ENCODE data around the gene NEDD8. TPM values are rescaled to one million over a fixed set of nuclear protein-coding genes. Genes with fewer than 3 reads are reported as not detected.

Gene NEDD8
- polyA plus RNA-seq (ENCODE audit: insufficient read length) = 188 TPM

- DNase-seq (ENCODE audit: low read depth) = peak; percentile 73
These were observed at the start of gene NEDD8 for GRCh38 chr14:24232121-24232644. Gene NEDD8 (minus strand): TSS chr14:24232367. CDS start chr14:24232267, 100 bp downstream.

DNA sequence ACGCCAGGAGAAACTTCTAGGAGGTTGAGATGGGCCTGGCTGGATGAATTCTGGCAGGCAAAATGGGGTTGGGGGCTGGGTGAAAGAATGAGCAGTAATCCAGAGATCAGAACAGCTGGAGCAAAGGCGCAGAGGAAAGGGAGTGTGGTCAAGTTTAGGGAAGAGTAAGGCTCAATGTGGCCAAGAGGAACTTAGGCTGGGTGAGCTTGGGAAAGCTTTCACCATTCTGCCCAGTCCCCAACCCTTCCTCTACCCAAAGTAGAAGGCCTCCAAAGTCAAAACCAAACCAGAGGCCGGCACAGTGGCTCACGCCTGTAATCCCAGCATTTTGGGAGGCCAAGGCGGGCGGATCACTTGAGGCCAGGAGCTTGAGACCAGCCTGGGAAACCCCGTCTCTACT lies 49.5 kb upstream of the NEDD8 start:
- DNase-seq (ENCODE audit: low read depth) = no peak

DNA sequence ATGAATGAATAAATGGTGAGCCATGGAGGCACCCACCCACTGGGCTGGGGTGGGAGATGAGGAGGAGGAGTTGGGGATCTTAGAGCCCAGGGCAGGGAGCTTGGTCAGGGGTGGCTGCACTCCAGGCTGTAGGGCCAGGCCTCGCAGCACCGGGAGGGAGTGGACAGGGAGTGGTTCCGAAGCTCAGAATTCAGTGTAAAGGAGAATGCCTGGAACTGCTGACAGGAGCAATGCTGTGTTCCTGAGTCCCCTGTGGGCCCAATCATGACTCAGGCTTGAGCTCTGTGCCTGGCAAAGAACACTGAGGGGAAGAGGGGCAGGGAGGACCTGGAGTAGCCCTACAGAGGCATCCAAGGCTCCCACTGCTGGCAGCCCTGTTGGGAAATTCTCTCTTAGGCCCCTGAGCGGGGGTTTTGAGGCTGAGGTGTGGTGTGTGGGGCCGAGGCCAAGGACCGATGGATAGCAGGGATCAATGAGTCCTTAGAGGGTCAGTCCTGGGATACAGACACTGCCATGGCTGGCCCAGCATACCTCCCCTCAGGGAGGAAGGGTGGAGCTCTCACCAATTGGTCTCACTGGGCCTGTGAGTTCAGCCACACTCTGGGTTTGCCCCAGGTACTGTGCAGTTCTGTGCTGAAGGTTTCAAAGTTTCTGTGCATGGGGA lies 48.8 kb upstream of the NEDD8 start:
- no peak for DNase-seq (ENCODE audit: low read depth)

GRCh38 chr14:24279301-24280186 lies 47.4 kb upstream of the NEDD8 start:
- no peak for DNase-seq (ENCODE audit: low read depth)

GRCh38 chr14:24278424-24278823 lies 46.3 kb upstream of the NEDD8 start:
- DNase-seq (ENCODE audit: low read depth) = no peak

DNA sequence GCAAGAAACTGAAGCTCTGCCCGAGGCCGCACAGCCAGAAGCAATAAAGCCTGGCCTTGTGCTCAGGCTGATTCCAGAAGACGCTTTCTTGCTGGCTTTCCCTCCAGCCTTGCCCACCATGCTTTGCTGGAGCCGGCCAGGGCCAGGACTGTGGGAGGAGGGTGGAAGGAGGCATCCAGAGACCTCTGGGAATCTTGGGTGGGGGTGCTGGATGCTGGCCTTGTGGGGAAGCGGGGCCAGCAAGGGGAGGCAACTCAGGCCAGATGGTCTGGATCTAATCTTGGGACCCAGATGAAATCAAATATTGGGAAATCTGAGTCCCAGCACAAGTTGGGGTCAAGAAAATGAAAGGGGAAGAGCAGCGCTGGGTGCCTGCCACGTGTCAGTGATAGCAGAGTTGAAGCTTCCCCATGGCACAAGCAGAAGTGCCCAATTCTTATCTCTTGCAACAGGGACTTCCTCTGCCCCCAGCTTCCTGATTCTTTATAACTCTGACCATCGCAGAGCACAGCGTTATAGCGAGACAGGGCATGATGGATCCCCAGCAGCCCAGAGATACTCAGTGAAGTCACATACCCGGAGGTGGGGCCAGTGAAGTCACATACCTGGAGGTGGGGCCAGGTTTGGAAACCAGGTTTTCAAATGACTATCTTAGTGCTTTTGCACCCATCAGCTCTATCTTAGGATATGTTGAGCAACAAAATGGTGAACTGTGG lies 45.6 kb upstream of the NEDD8 start:
- no peak for DNase-seq (ENCODE audit: low read depth)

GRCh38 chr14:24277071-24277470 lies 44.9 kb upstream of the NEDD8 start:
- no peak for DNase-seq (ENCODE audit: low read depth)

DNA sequence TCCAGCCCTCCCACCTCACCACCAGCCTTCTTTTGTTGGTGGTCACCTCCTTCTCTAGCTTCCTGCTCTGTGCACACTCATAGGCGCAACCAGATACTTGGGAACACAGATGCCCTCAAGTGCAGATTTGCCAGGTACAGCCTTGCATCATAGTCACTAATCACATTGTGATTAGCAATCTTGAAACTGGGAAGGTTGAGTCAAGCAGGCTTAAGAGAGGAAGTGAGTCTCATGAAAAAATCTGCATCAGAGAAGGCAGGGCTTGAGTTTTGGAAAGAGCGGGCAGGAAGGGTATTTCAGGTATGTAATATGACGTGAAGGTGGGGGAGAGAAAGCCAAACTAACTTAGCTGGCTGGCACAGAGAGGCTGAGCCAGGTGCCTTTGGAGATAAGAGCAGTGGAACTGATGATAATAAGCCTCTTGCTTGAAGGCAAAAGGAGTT lies 42.0 kb upstream of the NEDD8 start:
- DNase-seq (ENCODE audit: low read depth) = no peak

DNA sequence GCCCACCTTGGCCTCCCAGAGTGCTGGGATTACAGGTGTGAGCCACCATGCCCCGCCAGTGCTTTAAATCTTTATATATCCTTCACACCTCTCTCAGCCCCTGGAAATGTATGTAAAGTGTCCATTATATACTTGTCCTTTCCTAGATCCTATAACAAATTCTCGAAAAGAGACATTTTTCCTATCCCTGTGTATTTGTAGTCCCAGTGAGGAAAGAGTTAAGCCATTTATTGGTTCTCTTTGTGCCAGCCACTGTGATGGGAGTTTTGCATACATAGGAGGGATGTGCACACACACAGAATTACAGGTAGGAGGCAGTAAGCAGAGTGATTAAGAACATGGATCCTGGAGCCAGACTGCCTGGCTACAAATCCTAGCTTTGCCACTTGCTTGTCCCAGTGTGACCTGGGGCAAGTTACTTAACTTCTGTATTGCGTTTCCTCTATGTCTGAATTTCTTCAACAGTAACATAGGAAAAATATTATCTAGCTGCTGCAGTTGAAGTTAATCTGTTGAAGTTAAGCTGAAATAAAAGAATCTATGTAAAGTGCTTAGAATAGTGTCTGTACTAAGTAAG lies 41.3 kb upstream of the NEDD8 start:
- DNase-seq (ENCODE audit: low read depth) = no peak

DNA sequence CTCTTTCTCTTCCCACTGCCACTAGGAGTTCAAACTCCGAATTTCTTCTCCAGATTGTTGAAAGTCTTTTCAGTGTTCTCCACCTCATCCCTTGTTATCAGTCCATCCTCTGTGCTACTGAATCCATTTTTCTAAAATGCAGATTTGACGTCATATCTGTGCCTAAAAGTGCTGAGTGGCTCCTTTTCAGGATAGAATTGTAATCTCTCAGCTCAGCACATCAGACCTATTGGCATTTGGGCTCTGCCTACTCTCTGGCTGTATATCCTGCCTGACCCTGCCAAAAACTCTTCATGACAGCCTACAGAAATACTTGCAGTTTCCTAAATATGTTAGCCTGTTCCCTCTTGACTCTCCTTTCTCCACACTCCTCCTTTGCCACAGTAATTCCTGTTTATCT lies 40.3 kb upstream of the NEDD8 start:
- DNase-seq (ENCODE audit: low read depth) = no peak

GRCh38 chr14:24271834-24272263 lies 39.7 kb upstream of the NEDD8 start:
- no peak for DNase-seq (ENCODE audit: low read depth)

DNA sequence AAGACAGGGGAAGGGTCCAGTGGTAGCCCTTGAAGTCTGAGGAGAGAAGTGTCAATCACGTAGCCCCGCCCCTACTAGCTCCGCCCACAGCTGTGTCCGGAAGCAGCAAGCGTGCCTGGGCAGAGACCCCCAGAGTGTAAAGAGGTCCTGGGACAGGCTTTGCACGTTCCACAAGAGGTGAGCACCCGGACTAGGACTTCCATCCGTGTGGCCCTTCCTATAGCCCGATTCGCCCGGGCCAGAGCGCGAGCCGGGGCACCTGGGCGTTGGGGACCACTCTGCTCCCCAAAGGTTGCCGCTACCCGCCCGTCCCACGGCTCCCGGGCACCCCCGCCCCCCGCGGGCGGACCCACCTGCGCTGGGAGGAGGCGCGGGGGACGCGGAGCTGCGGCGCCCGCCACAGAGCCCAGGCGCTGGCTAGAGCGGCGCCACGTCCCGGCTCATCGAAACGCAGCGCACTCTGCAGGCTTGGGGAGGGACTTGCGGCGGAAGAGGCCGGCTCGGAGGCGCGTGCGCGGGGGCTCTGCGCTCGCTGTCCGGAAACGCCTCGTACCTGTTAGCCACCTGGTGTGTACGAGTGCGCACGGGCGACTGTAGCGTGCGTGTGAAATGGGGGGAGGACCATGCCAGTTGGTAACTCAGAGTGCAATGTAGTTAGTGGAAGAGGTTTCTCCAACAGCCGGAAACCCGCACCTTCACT lies 39.1 kb upstream of the NEDD8 start, which contains the start of gene RABGGTA:
RABGGTA (minus strand) TSS at position 464 of the 700 bp plus-strand sequence. CDS start 482 bp downstream, outside the sequence.
- peak; percentile 55 for DNase-seq (ENCODE audit: low read depth)

- DNase-seq (ENCODE audit: low read depth) = no peak
These were observed 38.5 kb upstream of the NEDD8 start for GRCh38 chr14:24270537-24271133.

DNA sequence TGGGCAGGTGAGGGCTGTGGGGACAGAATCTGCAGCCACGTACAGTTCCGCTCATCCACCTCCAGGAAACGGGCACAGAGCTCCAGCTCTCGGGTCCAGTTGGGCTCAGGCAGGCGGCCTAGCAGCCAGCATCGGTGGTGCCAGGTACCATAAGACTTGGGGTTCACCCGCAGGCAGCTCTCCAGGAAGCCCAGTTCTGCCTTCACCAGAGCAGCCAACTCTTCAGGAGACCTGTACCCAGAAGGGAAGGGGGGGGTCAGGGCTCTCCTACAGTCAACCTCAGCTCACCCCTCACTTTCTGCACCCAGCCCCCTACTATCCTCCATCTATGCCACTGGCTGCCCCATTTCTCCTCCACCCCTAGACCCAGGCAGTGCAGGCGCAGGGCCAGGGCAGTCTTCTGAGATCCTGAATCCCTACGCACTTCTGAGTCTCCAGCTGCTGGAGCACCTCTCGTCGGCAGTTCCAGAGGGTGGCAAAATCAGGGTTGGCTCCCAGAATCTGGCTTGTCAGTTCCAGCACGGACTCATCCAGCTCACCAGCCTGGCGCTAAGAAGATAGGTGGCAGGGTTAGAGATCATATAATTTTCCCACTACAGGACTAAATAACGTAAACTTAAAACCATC lies 37.9 kb upstream of the NEDD8 start:
- no peak for DNase-seq (ENCODE audit: low read depth)

GRCh38 chr14:24269368-24269767 lies 37.2 kb upstream of the NEDD8 start:
- no peak for DNase-seq (ENCODE audit: low read depth)

GRCh38 chr14:24268225-24268624 lies 36.1 kb upstream of the NEDD8 start:
- no peak for DNase-seq (ENCODE audit: low read depth)

DNA sequence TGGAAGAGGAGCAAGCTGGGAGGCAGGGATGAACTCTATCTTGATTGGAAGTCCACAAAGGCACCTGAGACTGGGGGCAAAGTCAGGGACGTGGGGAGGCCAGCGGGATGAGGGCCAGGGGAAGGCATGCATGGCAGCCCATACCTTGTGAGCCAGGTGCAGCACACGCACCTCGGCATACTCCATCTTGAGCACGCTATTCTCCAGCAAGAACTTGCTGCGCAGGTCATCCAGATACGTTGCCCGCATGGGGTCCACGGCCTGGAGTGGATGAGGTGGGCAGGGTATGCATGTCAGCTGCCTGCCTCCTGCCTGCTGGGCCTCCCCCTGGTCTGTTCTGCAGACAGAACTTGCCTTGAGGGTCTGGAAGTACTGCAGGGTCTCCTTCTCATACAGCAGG lies 35.3 kb upstream of the NEDD8 start:
- no peak for DNase-seq (ENCODE audit: low read depth)

DNA sequence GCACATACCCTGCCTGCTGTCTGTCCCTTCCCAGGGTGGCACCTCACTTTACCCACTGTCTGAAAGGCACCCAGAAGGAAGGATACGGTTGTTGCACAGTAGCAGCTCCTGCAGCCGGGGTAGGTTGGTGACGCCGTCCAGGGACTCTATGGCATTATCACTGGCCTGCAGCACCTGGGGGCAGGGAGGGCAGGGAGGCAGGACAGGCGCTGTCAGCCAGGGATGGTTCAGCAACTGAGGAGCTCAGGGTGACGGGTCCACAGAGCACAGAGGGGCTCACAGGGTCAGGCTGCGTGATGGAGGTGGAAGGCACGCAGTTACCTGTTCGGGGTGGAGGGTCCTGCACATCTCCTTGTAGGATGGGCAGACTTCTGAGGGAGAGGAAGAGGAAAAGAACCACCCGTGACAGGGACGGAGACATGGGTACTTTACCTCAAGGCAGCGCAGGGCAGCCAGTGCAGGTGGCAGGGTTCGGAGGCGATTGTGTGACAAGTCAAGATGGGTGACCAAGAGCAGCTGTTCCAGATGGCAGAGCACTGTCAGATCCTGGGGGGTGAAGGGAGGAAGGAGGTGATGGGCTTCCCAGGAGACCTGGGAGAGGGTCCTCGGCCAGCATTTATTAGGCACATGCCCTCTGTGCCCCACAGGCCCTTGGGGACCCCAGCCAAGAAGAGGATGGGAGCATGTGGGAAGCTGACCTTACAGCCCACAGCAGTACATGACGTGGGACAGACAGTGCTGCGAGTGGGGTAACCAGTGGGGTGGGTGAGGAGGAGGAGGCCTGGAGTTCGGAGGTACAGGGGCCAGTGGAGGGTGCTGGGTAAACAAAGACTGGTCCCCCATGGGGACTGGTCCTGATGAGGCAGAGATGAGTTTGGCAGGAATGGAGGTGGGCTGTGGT lies 34.4 kb upstream of the NEDD8 start:
- DNase-seq (ENCODE audit: low read depth) = no peak

- no peak for DNase-seq (ENCODE audit: low read depth)
These were observed 32.1 kb upstream of the NEDD8 start for GRCh38 chr14:24264298-24264697.

Measured in forelimb muscle (tissue), 1 donor.